Ovary (tissue), 3 donors: ENCODE data around the gene LHFPL6.

Source experiments
- EP300 ChIP-seq: sonication (generic); formaldehyde crosslinking; IDR thresholded peaks from one replicate; pipeline ENCODE4 v1.6.1; 2017; ENCODE audit warnings: antibody characterized with exemption
- POLR2A ChIP-seq: fragments of 450-650 bp; IDR thresholded peaks from one replicate; pipeline ENCODE4 v1.6.1; 2017; ENCODE audit warnings: antibody characterized with exemption, mild to moderate bottlenecking, moderate library complexity
- TF ChIP-seq, protein P1 (sequence below), 3 donors: fragments of 450-650 bp in 2 of 3; fragments of 200-600 bp in 1 of 3; IDR thresholded peaks; one replicate each; pipeline versions ENCODE4 v1.5.1 to v1.8.0; 2016 to 2022; ENCODE audit warnings: antibody characterized with exemption in 3 of 3, mild to moderate bottlenecking in 1 of 3
- donor health status: DM: no; HTN: no; CAD: no.

DNA sequence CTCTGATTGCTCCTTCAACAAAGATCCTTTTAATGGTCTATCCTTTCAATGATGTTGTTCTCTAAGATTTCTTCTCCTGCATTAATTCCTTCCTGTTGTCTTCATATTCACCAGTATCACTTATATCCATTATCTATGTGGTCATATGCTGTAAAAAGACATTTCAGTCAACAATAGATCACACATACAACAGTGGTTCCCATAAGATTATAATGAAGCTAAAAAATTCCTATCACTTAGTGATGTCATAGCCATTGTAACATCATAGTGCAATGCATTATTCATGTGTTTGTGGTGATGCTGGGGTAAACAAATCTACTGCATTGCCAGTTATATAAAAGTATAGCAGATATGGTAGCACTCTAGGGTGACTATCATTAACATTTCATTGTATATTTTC lies 266.1 kb downstream of the LHFPL6 start:
- TF ChIP-seq POLR2A (no peak), EP300 (no peak)
- TF ChIP-seq, protein P1, sequence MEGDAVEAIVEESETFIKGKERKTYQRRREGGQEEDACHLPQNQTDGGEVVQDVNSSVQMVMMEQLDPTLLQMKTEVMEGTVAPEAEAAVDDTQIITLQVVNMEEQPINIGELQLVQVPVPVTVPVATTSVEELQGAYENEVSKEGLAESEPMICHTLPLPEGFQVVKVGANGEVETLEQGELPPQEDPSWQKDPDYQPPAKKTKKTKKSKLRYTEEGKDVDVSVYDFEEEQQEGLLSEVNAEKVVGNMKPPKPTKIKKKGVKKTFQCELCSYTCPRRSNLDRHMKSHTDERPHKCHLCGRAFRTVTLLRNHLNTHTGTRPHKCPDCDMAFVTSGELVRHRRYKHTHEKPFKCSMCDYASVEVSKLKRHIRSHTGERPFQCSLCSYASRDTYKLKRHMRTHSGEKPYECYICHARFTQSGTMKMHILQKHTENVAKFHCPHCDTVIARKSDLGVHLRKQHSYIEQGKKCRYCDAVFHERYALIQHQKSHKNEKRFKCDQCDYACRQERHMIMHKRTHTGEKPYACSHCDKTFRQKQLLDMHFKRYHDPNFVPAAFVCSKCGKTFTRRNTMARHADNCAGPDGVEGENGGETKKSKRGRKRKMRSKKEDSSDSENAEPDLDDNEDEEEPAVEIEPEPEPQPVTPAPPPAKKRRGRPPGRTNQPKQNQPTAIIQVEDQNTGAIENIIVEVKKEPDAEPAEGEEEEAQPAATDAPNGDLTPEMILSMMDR (IDR thresholded peaks at IDR 0.05): no peak
